Gastroesophageal sphincter (tissue), 3 donors: ENCODE results near the gene AKAP13.

ENCODE experiments used
- EP300 ChIP-seq: sonication (generic); formaldehyde crosslinking; IDR thresholded peaks from one replicate; pipeline ENCODE4 v1.6.1; 2017; ENCODE audit warnings: antibody characterized with exemption, mild to moderate bottlenecking
- POLR2A ChIP-seq, 2 donors: fragments of 450-650 bp; IDR thresholded peaks; one replicate each; pipeline ENCODE4 v1.6.1; 2017; ENCODE audit warnings: antibody characterized with exemption in 2 of 2, mild to moderate bottlenecking in 2 of 2, moderate library complexity in 1 of 2
- POLR2AphosphoS5 ChIP-seq: sonication (generic); formaldehyde crosslinking; IDR thresholded peaks from one replicate; pipeline ENCODE4 v1.6.1; 2017; ENCODE audit warnings: antibody characterized with exemption
- TF ChIP-seq, protein P1 (sequence below), 4 experiments: fragments of 200-600 bp in 2 of 4; fragments of 450-650 bp in 2 of 4; sonication (generic) in 1 of 4; IDR thresholded peaks; one replicate each; pipeline ENCODE4 v1.5.1; 2017 to 2019; ENCODE audit warnings: antibody characterized with exemption in 4 of 4, mild to moderate bottlenecking in 2 of 4, moderate library complexity in 2 of 4

- TF ChIP-seq, protein P1, sequence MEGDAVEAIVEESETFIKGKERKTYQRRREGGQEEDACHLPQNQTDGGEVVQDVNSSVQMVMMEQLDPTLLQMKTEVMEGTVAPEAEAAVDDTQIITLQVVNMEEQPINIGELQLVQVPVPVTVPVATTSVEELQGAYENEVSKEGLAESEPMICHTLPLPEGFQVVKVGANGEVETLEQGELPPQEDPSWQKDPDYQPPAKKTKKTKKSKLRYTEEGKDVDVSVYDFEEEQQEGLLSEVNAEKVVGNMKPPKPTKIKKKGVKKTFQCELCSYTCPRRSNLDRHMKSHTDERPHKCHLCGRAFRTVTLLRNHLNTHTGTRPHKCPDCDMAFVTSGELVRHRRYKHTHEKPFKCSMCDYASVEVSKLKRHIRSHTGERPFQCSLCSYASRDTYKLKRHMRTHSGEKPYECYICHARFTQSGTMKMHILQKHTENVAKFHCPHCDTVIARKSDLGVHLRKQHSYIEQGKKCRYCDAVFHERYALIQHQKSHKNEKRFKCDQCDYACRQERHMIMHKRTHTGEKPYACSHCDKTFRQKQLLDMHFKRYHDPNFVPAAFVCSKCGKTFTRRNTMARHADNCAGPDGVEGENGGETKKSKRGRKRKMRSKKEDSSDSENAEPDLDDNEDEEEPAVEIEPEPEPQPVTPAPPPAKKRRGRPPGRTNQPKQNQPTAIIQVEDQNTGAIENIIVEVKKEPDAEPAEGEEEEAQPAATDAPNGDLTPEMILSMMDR (IDR thresholded peaks at IDR 0.05) = no peak
- TF ChIP-seq POLR2A (IDR thresholded peaks at IDR 0.05) = no peak
- TF ChIP-seq EP300 = no peak
- no peak for TF ChIP-seq POLR2AphosphoS5
Measured at GRCh38 chr15:85331655-85332285, 48.6 kb upstream of the AKAP13 start.
